HG02885 (cell line): ENCODE measurements around the gene FNDC3B.

Source experiments
- ATAC-seq: cut with Tn5 transposase; IDR thresholded peaks from one replicate; pipeline ENCODE4 v1.9.1; 2021; ENCODE audit warnings: mild to moderate bottlenecking; ENCODE audit not compliant: unreplicated experiment, poor library complexity

Gene FNDC3B

DNA sequence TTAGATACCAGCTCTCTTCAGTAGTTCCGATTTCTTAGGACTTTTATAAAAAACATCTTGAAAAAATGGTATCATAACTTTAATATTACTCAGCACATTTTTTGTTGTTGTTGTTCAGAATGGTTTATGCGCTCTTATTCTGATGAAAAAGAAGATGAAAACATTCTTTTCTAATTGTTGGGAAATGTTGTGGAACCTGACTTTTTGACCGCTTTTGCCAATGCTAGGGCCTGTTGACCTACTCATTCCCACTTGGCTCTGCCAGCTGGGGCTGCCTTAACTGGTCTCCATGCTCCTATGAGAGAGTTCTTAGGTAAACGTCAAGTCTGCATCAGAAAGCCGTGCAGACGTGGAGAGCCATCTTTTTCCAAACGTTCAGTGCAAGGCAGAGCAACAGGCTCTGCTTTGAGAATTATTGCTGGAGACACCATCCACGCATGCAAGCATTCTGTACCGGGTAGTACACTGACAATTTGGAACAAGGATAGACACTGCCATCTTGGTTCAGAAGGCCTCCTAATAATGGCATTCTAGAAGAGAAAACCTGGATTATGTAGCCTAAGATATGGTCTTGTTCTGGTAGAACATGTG, 232.1 kb downstream of the FNDC3B start:
- ATAC-seq, result no peak

- no peak for ATAC-seq
These were observed 233.3 kb downstream of the FNDC3B start for GRCh38 chr3:172272698-172273097.

DNA sequence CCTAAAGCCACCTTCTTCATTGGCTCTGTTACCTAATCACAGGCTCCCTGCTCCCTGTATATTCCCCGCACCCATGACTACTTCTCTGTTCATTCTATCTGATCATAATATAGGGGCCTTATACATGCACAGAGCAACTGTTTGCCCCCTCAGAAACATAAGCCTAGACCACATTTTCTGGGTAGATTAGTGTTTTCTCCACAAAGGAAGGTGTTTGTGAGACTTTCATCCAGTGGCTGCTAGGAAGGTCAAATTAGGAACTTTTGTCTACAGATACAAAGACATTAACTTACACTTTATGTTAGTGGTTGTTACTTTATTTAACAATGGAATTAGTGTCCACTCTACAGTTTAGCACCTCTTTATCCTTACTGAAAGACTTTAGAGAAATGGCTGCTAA, 234.0 kb downstream of the FNDC3B start:
- no peak for ATAC-seq

- no peak for ATAC-seq
These were observed 235.5 kb downstream of the FNDC3B start for GRCh38 chr3:172274906-172275305.

GRCh38 chr3:172275586-172275985, 236.2 kb downstream of the FNDC3B start:
- ATAC-seq, result no peak

- no peak for ATAC-seq
These were observed 236.7 kb downstream of the FNDC3B start for GRCh38 chr3:172276103-172276502.

DNA sequence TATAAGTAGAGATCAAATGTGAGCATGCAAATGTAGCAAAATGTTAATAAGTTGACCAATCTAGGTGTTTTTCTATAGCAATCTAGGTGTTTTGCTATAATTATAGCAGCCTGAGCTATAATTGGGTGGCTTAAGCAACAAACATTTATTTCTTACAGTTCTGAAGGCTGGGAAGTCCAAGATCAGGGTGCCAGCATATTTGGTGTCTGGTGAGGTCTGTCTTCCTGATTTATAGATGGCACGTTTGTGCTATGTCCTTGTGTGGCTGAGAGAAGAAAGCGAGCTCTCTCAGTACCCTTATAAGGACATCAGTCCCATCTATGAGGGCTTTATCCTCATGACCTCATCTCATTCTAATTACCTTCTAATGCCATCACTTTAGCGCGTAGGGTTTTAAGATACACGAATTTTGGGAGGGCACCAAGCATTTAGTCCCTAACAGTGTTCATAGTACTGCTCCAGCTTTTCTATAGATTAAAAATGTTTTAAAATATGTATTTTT, 237.8 kb downstream of the FNDC3B start:
- ATAC-seq, result no peak

DNA sequence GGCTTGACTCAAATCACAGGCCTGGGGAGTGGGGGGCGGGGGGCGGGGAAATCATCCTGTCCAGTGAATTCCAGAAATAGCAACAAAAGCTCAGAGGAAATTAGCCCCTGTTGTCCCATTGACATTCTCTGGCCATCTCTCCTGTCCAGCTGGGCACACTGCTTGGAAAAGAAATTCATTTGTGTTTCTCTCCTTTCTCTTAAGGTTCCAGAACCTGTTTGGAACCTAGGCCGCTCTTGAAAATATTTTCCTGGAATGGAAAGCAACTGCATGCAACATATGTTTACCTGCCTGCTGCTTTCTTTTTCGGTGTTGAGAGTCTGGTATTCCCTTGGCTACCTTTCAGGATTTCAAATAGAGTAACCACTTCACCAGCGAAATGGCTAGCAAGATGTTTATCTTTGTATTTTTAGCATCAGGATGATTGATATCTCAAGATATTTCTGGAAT, 239.8 kb downstream of the FNDC3B start:
- ATAC-seq, result no peak

DNA sequence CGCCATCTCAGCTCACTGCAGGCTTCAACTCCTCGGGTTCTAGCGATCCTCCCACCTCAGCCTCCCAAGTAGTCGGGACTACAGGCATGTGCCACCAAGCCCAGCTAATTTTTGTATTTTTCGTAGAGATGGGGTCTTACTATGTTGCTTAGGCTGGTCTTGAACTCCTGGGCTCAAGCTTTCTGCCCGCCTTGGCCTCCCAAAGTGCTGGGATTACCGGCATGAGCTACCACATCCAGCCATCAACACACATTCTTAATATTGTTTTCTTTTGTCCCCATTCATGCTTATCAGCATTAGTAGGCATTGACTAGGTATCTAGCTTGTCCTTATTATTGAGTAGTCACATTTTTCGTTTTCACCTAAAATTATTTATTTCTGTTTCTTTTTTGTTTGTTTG, 240.6 kb downstream of the FNDC3B start:
- no peak for ATAC-seq

- no peak for ATAC-seq
These were observed 241.2 kb downstream of the FNDC3B start for GRCh38 chr3:172280406-172281051.

DNA sequence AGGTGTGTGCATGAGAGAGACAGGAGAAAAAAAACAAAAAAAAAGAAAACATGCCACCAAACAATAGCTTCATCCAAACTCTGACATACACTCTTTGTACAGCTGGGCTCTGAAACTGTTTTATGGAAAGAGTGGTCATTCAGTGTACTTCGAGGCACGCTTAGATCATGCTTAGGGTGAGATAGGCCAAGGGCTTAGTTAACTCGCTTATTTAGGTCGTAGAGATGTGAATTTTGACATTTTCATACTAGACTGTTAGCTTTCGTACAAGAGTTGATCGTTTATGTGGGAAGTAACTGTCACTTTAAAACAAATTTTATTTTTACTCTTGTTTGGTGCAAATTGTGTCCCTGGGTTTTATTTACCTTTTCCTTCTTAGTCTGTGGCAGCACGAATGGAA, 242.5 kb downstream of the FNDC3B start:
- no peak for ATAC-seq

- no peak for ATAC-seq
These were observed 243.5 kb downstream of the FNDC3B start for GRCh38 chr3:172282850-172283249.

GRCh38 chr3:172283841-172284357, 244.5 kb downstream of the FNDC3B start:
- ATAC-seq, result no peak

- ATAC-seq, result no peak
These were observed 246.5 kb downstream of the FNDC3B start for GRCh38 chr3:172285844-172286243.

- ATAC-seq, result no peak
These were observed 247.3 kb downstream of the FNDC3B start for GRCh38 chr3:172286548-172287148.

DNA sequence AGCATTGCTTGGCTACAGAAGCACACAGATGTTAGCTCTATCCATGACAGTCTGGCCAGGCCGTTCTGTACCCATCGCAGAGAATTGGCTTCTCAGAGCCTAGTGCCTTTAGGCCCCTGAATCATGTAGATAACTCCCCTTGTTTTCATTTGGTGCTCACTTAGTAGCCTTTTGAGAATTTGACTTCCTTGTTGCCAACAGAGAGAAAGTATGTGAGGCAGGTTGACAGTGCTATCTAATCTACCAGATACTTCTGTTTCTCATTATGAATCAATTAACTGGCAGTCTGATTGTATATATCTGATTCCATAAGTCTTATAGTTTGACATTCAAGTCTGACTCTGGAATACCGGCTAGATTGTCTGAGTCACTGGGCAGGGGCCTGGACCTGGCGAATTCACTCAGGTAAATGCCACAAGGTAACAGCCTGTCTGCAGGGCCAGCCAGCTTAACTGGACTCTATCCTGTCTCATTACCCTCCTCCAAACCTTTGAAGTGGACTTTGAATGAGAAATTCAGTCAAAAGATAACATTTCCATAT, 248.6 kb downstream of the FNDC3B start:
- no peak for ATAC-seq

DNA sequence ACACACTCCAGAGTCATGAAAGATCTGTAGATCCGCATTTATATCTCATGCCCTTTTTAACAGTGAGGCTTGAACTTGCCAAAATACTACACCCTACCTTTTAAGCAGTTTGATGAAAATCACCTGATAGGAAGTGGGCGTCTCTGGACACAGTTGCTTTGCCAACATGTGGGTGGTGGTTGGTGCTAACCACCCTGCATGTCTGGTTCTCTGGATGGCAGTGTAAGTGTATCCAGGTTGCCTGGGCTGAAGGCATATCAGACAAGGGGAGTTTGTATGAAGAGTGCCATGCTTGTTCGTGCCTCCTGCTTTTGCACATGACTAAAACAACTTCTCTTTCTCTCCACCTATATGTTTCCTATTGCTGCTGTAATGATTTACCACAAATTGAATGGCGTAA, 249.3 kb downstream of the FNDC3B start:
- ATAC-seq, result no peak

- ATAC-seq, result no peak
These were observed 250.2 kb downstream of the FNDC3B start for GRCh38 chr3:172289583-172289982.

- ATAC-seq, result no peak
These were observed 251.1 kb downstream of the FNDC3B start for GRCh38 chr3:172290457-172290856.

DNA sequence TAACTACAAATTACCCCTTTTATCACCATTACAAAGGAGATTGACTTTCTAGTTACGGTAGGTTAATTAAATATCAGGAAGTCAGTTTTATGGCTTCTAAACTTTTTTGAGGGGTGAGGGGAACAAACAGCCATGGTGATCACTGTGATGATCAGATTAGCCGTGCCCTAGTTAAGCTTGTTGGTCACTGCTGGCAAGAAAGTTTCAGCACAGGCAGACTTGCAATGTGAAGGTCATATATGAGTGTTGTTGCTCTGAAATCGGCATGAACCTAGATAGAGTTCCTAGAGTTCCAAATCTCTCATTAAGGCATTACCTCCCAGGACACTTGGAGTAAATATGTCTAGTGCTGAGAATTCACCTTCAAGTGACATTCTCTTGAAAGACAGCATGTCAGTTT, 252.3 kb downstream of the FNDC3B start:
- no peak for ATAC-seq

DNA sequence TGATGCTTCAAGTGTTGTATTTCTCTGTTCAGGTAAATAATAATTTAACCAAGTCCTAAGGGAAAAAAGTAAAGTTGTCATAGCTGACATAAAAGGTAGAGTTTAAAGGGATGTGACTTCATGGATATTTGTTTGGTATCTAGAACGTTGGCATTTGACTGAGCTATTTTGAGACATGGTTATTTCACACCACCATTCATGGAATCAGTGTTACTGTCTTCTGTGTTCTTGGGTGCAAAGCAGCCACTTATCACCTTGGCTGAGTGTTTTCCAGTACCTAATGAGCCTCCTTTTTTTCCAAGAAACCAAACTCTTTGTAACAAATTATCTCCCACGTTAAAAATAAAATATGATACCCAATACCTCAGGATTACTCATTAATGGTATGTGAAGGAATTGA, 253.0 kb downstream of the FNDC3B start:
- ATAC-seq, result no peak
